ENCODE measurements around the gene CCDC106. TPM values are rescaled to one million over a fixed set of nuclear protein-coding genes. Genes with fewer than 3 reads are reported as not detected.

CCDC106 gene
- total and polyA plus RNA-seq, 8 donors, result 9.7 to 16.8 (median 14.7) TPM

DNA sequence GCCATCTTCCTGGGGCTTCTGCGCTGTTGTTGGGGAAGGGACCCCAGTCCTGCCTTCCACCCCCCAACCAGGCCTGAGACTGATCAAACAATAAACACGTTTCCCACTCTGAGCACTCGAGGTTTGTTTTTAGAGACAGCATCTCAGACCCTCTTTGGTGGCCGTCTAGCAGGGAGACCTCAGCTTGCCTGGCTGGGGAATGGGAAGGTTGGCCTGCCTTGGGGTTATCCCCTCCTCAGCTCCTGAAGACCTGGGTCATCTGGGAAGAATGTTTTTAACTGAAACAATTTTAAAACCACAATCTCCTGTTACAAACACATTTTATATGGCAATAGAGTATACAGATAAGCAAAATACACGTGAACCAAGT lies 2.5 kb upstream of the CCDC106 start:
- intact Hi-C loops (cut with DNase I), result no loop called here
- TF ChIP-seq, protein P1, sequence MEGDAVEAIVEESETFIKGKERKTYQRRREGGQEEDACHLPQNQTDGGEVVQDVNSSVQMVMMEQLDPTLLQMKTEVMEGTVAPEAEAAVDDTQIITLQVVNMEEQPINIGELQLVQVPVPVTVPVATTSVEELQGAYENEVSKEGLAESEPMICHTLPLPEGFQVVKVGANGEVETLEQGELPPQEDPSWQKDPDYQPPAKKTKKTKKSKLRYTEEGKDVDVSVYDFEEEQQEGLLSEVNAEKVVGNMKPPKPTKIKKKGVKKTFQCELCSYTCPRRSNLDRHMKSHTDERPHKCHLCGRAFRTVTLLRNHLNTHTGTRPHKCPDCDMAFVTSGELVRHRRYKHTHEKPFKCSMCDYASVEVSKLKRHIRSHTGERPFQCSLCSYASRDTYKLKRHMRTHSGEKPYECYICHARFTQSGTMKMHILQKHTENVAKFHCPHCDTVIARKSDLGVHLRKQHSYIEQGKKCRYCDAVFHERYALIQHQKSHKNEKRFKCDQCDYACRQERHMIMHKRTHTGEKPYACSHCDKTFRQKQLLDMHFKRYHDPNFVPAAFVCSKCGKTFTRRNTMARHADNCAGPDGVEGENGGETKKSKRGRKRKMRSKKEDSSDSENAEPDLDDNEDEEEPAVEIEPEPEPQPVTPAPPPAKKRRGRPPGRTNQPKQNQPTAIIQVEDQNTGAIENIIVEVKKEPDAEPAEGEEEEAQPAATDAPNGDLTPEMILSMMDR (IDR thresholded peaks at IDR 0.05), result no peak
- ATAC-seq (no peak), DNase-seq (no peak)
- no peak overlapping the region for H3K4me3 ChIP-seq
- H3K27me3 ChIP-seq, result peaks cover 0 to 13% of the 10 kb centered on the region in 2 donors
- H3K4me1 ChIP-seq, result peaks cover 15 to 76% of the 10 kb centered on the region in 2 donors
- no peak overlapping the region for H3K27ac ChIP-seq
- no peaks in the 10 kb centered on the region for H3K9me3 ChIP-seq
- peaks cover 0 to 12% of the 10 kb centered on the region in 2 donors for H3K36me3 ChIP-seq

DNA sequence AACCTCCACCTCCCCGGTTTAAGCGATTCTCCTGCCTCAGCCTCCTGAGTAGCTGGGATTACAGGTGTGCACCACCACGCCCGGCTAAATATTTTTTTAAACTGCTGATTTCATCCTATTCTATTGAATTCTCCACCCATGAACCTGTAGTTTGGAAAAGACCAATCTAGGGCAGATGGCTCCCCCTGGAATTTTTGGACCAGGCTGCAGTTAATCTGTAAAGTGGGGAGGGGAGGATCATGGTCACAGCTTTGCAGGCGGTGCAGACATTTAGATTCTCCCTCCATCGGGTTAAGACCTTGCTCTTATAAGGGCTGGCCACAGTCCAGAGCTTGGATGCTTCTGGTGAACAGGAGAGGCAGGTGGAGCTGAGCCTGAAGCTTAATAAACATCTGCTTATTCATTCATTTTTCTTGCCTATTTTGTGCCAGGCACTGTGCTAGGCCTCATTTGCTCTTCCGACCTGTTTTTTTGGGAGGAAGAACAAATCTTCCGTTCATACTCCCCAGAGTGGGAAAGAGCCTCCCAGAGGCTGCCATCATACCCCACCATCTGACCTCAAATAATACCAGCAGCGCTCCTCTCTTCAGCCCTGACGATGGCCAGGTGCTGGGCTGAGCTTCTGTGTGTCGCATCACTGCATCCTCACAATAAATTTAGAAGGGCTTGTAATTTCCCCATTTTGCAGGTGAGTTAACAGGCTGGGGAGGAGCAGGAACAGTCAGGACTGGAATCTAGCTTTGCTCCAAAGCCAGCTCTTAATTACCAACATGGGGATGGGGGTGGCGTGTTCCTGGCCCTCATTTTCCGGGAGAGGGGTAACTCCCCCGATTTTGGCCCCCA lies 902 bp upstream of the CCDC106 start:
- Histone ChIP-seq H3K36me3 (peaks cover 0 to 16% of the 10 kb centered on the region in 2 donors), H3K4me1 (peaks cover 14 to 63% of the 10 kb centered on the region in 2 donors), H3K9me3 (no peaks in the 10 kb centered on the region), H3K27me3 (peaks cover 0 to 9% of the 10 kb centered on the region in 2 donors), H3K4me3 (peak overlapping the region; percentile 67 to 79), H3K27ac (peak overlapping the region; percentile 65 to 70)
- intact Hi-C loops (cut with DNase I), result no loop called here
- peak in 1 of 4 donors; percentile 29 for DNase-seq
- no peak for ATAC-seq
- TF ChIP-seq, protein P1 (IDR thresholded peaks at IDR 0.05), result no peak

GRCh38 chr19:55648585-55649267 lies 714 bp downstream of the CCDC106 start:
- Histone ChIP-seq H3K27ac (peak overlapping the region; percentile 65 to 70), H3K4me3 (peak overlapping the region; percentile 67 to 79), H3K27me3 (no peaks in the 10 kb centered on the region), H3K36me3 (peaks cover 0 to 22% of the 10 kb centered on the region in 2 donors), H3K9me3 (no peaks in the 10 kb centered on the region), H3K4me1 (peaks cover 14 to 58% of the 10 kb centered on the region in 2 donors)
- DNase-seq, result peak in 1 of 4 donors; percentile 72
- TF ChIP-seq, protein P1 (IDR thresholded peaks at IDR 0.05), result no peak
- intact Hi-C loops (cut with DNase I), result no loop called here
- no peak for ATAC-seq

- no peak for ATAC-seq
- peaks cover 0 to 22% of the 10 kb centered on the region in 2 donors for H3K36me3 ChIP-seq
- no peaks in the 10 kb centered on the region for H3K9me3 ChIP-seq
- peaks cover 14 to 51% of the 10 kb centered on the region in 2 donors for H3K4me1 ChIP-seq
- intact Hi-C loops (cut with DNase I), result no loop called here
- H3K27me3 ChIP-seq, result no peaks in the 10 kb centered on the region
- peak in 1 of 4 donors; percentile 55 for DNase-seq
- peak overlapping the region in 1 of 2 donors; percentile 67 for H3K4me3 ChIP-seq
- H3K27ac ChIP-seq, result peak overlapping the region in 1 of 2 donors; percentile 65
- TF ChIP-seq, protein P1 (IDR thresholded peaks at IDR 0.05), result no peak
Observed at GRCh38 chr19:55649268-55650125, 1.5 kb downstream of the CCDC106 start.

All from left lung (tissue), 10 donors.